ENCODE measurements around the gene ANKRD13B.
"Not testable (repeated sequence)": the region's sequence is repeated elsewhere in the genome, so short reads cannot be mapped to it uniquely, and the experiment has no call there.

ANKRD13B gene

GRCh38 chr17:29648005-29648404, 55.1 kb downstream of the ANKRD13B start:
- DNase-seq, result no peak

DNA sequence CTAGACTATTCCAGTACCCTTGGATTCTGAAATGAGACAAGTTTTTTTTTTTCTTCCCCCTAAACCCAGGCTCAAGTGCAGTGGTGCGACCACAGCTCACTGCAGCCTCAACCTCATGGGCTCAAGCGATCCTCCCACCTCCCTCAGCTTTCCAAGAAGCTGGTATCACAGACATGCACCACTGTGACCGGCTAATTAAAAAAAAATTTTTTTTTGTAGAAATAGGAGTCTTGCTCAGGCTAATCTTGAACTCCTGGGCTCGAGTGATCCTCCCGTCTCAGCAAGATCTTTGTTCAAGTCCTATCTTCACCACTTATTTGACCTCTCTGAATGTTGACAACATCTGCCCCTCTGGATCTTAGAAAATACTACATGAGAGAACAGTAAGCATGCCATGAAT, 56.4 kb downstream of the ANKRD13B start:
- DNase-seq, result no peak

GRCh38 chr17:29650396-29650795, 57.5 kb downstream of the ANKRD13B start:
- DNase-seq, result no peak

DNA sequence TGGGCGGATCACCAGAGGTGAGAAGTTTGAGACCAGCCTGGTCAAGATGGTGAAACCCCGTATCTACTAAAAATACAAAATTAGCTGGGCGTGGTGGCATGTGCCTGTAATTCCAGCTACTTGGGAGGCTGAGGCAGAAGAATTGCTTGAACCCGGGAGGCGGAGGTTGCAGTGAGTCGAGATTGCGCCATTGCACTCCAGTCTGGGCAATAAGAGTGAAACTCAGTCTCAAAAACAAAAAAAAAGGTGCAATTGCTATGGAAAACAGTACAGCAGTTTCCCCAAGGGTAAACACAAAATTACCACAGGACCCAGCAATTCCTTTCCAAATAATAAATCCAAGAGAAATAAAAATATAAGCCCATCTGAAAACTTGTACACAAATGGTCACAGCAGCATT, 59.0 kb downstream of the ANKRD13B start:
- not testable (repeated sequence) for DNase-seq

DNA sequence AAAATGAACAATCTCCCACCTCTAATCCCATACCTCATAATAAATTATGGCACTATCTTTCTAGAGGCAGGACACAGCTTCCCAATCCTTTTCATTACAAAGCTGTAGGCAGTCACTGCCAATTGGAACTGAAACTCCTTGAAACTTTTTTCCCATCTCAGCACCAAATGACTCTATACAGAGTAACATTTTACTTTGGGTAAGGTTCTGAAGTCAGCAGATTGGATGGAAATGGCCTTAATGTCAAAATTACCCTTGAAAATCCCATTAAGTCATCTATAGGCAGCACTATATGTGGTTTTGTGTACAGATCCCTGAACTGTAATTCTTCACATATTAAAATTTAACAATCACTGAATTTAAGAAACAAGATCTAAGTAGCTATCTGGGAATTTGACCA, 60.0 kb downstream of the ANKRD13B start:
- DNase-seq, result no peak

- DNase-seq, result no peak
Observed at GRCh38 chr17:29653995-29654714, 61.2 kb downstream of the ANKRD13B start.

DNA sequence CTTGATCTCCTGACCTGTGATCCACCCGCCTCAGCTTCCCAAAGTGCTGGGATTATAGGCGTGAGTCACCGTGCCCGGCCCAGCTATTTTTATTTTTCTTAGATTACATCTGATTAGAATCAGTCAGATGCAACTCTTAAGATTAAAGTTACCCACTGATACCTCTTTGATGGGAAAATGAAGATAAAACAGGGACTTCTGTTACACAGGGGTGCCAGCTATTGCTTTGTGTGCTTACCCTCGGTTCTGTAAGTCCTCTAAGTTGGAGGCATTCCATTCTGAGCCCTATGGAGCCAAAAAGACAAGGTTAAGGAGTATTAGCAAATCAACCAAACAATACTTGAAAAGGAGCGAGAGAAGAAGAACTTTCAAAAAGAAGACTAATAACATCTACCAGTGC, 62.4 kb downstream of the ANKRD13B start:
- DNase-seq, result no peak

GRCh38 chr17:29659155-29659554, 66.2 kb downstream of the ANKRD13B start:
- no peak for DNase-seq

- DNase-seq, result no peak
Observed at GRCh38 chr17:29661213-29661612, 68.3 kb downstream of the ANKRD13B start.

- DNase-seq, result peak; percentile 33
Observed at GRCh38 chr17:29663155-29663554, 70.2 kb downstream of the ANKRD13B start.
